GM12865 (cell line): ENCODE results near the gene LEMD2.

Experiments
- DNase-seq: peaks from one replicate; pipeline ENCODE4 v3.0.0; 2010; ENCODE audit warnings: low read depth
- H3K4me3 ChIP-seq: 2 replicates; pipeline ENCODE4 v1.5.1; 2011; ENCODE audit warnings: mild to moderate bottlenecking, low read depth, low read length, control low read depth
- TF ChIP-seq, protein P1 (sequence below): IDR thresholded peaks from 2 replicates; pipeline ENCODE4 v1.5.1; 2011; ENCODE audit warnings: low read length, control low read depth, low read depth, inconsistent platforms; ENCODE audit not compliant: insufficient read depth; ENCODE audit errors: missing control alignments

Gene LEMD2

DNA sequence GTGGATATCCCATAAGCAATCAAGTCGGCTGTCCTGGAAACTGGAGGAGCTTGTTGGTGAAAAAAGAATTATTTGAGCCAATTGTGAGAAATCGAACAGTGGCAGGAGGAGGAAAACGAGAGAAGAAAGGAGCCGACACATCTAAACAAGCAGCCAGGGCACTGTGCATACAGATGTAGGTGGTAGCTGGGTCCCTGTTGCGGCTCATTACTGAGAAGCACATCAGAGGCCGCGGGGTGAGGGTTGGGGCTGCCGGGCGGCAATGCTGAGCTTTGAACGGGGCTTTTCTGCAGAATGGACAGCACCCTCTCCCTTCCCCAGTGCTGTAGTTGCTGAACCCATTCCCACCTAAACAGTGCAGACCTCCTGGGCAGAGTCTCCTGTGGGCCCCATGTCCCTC, 4.1 kb upstream of the LEMD2 start:
- DNase-seq: no peak
- H3K4me3 ChIP-seq: no peak overlapping the region
- TF ChIP-seq, protein P1, sequence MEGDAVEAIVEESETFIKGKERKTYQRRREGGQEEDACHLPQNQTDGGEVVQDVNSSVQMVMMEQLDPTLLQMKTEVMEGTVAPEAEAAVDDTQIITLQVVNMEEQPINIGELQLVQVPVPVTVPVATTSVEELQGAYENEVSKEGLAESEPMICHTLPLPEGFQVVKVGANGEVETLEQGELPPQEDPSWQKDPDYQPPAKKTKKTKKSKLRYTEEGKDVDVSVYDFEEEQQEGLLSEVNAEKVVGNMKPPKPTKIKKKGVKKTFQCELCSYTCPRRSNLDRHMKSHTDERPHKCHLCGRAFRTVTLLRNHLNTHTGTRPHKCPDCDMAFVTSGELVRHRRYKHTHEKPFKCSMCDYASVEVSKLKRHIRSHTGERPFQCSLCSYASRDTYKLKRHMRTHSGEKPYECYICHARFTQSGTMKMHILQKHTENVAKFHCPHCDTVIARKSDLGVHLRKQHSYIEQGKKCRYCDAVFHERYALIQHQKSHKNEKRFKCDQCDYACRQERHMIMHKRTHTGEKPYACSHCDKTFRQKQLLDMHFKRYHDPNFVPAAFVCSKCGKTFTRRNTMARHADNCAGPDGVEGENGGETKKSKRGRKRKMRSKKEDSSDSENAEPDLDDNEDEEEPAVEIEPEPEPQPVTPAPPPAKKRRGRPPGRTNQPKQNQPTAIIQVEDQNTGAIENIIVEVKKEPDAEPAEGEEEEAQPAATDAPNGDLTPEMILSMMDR: no peak

DNA sequence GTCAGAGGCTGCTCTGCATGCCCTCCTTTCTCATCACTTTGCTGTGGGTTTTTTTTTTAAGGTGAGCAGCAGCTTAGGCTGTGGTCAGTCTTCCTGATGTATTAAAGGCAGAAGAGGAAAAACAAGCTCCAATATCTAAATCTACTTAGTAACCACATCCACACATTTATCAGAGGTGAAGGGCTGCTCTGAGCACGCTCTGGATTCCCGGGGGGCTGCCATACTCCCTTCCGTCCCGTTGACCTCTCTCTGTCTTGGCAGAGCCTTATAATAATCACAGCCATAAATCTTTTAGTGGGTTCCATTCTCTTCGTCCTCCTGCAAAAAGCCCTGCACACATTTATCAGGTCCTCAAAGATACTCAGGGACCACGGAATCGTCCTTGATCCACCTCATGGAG, 2.7 kb upstream of the LEMD2 start:
- no peak overlapping the region for H3K4me3 ChIP-seq
- TF ChIP-seq, protein P1: no peak
- DNase-seq: no peak

DNA sequence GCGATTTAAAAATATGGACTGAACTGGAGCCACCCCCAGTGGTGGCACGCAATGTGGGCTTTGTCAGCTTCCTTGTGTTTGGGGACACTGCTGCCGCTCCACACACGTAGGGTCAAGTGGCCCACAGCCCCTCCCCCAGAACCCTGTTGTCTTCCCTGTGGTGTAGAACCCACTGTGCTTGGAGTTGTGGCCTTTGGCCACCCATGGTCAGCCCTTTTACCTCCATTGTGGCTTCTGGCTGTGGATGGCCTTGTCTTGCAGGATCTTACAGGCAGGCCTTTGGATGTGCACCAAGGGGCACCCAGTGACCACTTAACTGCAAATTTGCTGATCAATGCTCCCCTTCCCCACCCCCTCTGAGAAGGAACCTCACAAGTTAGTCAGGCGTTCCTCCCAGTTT, 2.0 kb upstream of the LEMD2 start:
- TF ChIP-seq, protein P1: no peak
- H3K4me3 ChIP-seq: no peak overlapping the region
- no peak for DNase-seq

DNA sequence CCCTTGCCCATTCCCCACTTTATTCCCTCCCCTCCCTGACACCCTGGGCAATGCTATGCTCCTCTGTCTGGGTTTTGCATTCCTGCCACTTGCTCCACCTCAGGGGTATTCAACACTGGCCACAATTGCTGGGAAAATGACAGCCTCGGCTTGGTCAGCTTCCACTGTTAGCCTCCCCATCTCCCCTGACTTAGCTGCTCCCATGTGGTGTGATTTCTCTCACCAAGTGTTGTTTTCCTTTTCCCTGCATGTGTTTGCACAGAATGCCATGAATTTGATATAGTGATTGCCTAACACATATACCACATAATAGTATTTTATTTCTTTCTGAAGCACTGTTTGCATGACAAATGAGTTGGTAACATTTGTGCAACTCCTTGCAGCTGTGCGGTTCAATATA, 1.4 kb upstream of the LEMD2 start:
- TF ChIP-seq, protein P1: no peak
- DNase-seq: no peak
- no peak overlapping the region for H3K4me3 ChIP-seq

DNA sequence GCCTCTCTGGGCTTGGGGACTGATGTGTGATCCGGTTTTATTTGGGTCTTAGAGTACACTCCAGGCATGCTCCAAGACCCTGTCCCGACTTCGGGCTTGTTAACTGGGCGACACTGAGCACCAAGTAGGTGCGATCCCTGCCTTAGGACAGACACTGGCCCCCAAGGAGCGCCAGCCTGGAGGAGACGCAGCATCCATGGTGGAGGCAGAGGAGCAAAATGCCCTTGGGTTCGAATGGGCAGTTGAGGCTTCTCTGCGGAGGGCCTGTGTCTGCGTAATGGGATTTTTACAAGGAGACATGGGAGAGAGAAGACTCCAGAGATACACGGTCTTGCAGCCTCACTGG, 593 bp upstream of the LEMD2 start:
- peak overlapping the region; percentile 51 for H3K4me3 ChIP-seq

DNA sequence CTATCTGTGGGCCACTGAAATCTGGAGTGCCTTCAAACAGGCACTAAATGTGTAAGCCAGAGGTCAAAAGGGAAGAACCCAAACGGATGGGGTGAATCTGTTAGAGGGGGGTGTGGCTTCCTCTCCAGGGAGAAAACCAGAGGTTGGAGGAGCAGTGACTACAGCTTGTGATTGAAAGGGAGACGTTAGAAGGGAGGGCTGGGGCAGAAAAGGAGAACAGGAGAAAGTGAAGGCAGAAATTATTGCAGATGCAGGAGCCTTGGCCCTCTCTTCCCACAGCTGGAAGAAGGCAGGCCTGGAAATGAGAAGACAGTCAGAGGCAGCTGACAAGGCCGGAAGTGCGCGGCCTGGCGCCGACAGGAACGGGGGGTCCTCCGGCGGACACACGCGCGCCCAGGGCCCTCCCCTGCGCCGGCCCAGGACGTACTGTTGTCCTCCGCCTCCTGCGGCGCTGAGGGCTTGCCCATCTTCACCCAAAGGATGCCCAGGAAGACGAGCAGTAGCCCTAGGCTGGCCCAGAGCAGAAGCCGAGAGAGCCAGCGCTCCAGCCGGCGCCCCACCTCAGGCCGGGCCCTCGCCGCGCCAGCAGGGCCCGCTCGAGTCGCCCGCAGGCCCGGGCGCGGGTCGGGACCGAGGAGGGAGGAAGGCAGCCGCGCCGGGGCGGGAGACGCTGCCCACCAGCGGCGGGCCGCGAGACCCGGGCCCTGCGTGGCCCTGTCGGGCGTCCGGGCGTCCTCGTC, 806 bp downstream of the LEMD2 start:
- DNase-seq: peak; percentile 77
- TF ChIP-seq, protein P1: no peak
- peak overlapping the region; percentile 51 for H3K4me3 ChIP-seq

More for the DNA sequence above, 593 bp upstream of the LEMD2 start:
- TF ChIP-seq, protein P1: no peak
- no peak for DNase-seq
